Mucosa of rectum (tissue), 2 donors: ENCODE results near the gene CXCR4.
A peak's percentile ranks its signal among the peaks of the same experiment; 100 is the strongest.

Experiments used
- H3K27ac ChIP-seq, 2 donors: one replicate each; pipeline ENCODE4 v1.7.0; 2013; ENCODE audit warnings: inconsistent platforms in 2 of 2, low read depth in 2 of 2, low read length in 2 of 2
- H3K27me3 ChIP-seq, 2 donors: one replicate each; pipeline ENCODE4 v1.7.0; 2013; ENCODE audit warnings: low read length in 2 of 2; ENCODE audit not compliant: control insufficient read depth in 2 of 2, insufficient read depth in 2 of 2
- H3K36me3 ChIP-seq, 2 donors: one replicate each; pipeline ENCODE4 v1.7.0; 2013; ENCODE audit warnings: low read length in 2 of 2; ENCODE audit not compliant: control insufficient read depth in 2 of 2, insufficient read depth in 2 of 2
- H3K4me1 ChIP-seq, 2 donors: one replicate each; pipeline ENCODE4 v1.7.0; 2013; ENCODE audit warnings: low read length in 2 of 2, mild to moderate bottlenecking in 1 of 2; ENCODE audit not compliant: control insufficient read depth in 2 of 2, insufficient read depth in 2 of 2
- H3K4me3 ChIP-seq, 2 donors: one replicate each; pipeline ENCODE4 v1.7.0; 2013; ENCODE audit warnings: low read length in 2 of 2
- H3K9ac ChIP-seq, 2 donors: one replicate each; pipeline ENCODE4 v1.7.0; 2013; ENCODE audit warnings: low read length in 2 of 2, low read depth in 1 of 2, mild to moderate bottlenecking in 1 of 2
- H3K9me3 ChIP-seq, 2 donors: one replicate each; pipeline ENCODE4 v1.7.0; 2013; ENCODE audit warnings: low read length in 2 of 2; ENCODE audit not compliant: control insufficient read depth in 2 of 2
- donor health status: healthy.
- donor health status: Normal muscosa, but diverticular disease.

The CXCR4 gene

DNA sequence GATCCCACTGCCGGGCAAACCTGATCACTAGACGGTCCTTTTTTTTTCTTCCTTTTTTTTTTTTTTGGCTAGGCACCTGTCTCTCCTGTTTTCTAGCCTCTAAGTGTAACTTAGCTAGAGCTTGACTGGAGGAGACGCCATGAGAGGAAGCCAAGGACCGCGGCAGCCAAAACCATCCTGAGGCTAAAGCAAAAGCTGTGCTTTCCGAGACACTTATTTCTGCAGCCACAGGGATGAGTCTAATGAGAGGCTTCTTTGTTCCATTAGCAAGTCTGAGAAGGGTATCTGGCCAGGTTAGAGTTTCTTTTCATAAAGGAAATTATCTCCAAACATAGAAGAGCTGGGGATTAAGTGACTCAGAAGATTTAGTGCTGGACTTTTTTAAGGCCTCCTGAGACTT is 7.3 kb upstream of the CXCR4 start:
- Histone ChIP-seq H3K9me3 (no peaks in the 10 kb centered on the region), H3K4me1 (no peaks in the 10 kb centered on the region), H3K27ac (no peak overlapping the region), H3K9ac (no peak overlapping the region), H3K27me3 (peaks cover 0 to 5% of the 10 kb centered on the region in 2 donors), H3K4me3 (no peak overlapping the region), H3K36me3 (no peaks in the 10 kb centered on the region)

GRCh38 chr2:136124805-136125204 is 6.9 kb upstream of the CXCR4 start:
- no peaks in the 10 kb centered on the region for H3K9me3 ChIP-seq
- H3K4me1 ChIP-seq = no peaks in the 10 kb centered on the region
- H3K27ac ChIP-seq = no peak overlapping the region
- H3K4me3 ChIP-seq = no peak overlapping the region
- H3K9ac ChIP-seq = no peak overlapping the region
- H3K36me3 ChIP-seq = no peaks in the 10 kb centered on the region
- H3K27me3 ChIP-seq = peaks cover under 1 to 9% of the 10 kb centered on the region in 2 donors

DNA sequence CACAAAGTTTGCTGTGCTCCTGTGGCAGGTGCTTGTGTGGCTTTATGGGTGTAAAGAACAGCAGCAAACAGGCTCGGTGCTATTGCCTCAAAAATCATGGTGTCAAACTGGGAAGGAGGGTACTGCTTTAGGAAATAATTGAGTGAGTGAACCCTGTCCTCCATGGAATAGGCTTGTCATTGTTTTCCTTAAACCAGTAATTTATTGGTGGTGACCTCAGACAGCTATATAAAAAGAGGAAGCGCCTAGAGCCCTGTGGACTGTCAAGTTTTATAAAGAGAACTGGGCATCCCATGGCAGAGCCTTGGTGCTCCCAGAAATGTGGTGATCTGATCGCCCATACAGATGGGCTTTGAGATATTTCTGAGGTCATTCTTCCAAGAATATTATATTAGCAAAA is 4.7 kb upstream of the CXCR4 start:
- Histone ChIP-seq H3K9me3 (no peaks in the 10 kb centered on the region), H3K4me3 (no peak overlapping the region), H3K4me1 (peaks cover 3 to 8% of the 10 kb centered on the region in 2 donors), H3K27me3 (peaks cover 10 to 20% of the 10 kb centered on the region in 2 donors), H3K9ac (no peak overlapping the region), H3K27ac (no peak overlapping the region), H3K36me3 (no peaks in the 10 kb centered on the region)

GRCh38 chr2:136121204-136121910 is 3.4 kb upstream of the CXCR4 start:
- Histone ChIP-seq H3K27me3 (peaks cover 10 to 28% of the 10 kb centered on the region in 2 donors), H3K27ac (no peak overlapping the region), H3K9ac (no peak overlapping the region), H3K36me3 (no peaks in the 10 kb centered on the region), H3K4me1 (peaks cover 6 to 11% of the 10 kb centered on the region in 2 donors), H3K4me3 (no peak overlapping the region), H3K9me3 (no peaks in the 10 kb centered on the region)

DNA sequence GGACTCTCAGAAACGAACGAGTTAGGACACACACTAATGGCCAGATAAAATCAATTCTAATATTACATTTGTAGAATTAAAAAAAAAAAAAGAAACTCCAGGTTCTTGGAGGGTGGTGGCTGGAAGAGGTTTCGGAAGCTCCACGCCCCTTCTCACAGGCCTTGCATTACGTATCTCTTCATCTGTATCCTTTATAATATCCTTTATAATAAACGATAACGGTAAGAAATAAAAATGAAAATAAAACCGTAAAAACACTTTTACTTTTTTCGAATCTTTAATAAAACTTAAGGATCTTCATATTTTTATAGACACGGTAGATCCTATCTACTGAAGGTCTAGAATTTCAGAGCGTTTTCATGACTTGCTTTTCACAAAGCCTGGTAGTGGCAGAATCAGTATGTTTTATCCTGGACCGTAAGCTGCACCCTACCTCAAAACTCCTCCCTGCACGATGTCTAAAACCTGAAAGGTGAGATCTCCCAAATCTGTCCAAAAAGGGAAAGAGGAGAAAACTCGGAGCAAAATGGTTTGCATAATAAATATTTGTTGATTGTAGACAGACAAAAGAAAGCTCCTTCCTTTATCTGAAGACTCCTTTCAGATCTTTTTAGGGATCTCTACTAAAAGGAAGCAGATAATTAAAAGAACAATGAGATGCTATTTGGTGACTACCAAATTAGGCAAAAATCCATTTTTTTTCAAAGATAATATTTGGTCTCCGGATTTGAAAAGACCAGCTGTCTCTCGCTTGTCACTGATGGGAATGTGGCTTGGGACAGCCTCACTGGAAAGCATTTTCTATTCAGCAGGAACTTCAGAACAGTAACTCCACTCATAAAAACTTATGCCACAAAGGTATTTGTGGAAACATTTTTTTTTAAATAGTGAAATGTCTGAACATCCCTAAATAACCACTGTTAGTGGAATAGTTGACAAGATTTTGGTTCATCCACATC is 2.0 kb upstream of the CXCR4 start:
- Histone ChIP-seq H3K27ac (peak overlapping the region in 1 of 2 donors; percentile 61), H3K4me1 (peaks cover 6 to 12% of the 10 kb centered on the region in 2 donors), H3K36me3 (peaks cover 2 to 4% of the 10 kb centered on the region in 2 donors), H3K9ac (peak overlapping the region; percentile 30 to 43), H3K9me3 (no peaks in the 10 kb centered on the region), H3K4me3 (peak overlapping the region; percentile 55 to 69), H3K27me3 (peaks cover 16 to 38% of the 10 kb centered on the region in 2 donors)

DNA sequence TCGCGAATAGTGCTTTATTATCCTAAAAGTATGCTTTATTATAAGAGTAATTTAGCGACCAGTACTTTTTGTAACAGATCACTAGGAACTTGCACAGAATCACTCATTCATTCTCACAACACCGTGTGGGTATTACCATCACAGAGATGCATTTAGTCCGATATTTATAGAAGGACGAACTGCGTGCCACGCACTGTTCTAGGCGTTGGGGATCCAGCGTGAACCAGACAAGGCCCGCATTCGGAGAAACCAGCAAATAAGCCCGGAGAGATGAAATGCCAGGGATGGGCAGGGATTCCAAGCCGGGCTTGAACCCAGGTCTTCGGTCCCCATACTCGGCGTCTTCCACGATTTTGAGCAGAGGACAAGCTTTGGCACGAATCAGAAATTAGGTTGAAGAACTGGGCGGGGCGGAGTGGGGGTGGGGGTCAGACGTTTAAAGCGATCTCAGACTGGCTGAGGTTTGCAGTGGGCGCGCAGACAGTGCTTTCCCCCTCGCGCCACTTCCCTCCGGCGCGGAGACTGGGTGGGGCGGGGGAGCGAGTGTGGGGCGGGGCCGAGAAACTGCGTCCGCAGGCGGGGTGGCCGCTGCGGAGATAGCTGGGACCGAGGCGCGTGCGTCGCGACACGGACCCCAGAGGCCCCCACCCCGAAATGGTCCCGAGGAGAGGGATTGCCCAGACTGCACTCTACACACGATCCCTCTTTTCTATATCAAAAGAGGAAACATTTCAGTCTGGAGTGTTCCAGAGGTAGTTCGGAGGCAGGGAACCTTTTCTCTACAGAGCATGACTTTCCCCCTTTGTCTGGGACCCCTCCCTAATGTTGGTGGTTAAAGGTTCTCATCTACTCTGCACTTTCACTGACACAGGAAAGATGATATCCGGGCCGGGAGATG is 1.1 kb upstream of the CXCR4 start:
- Histone ChIP-seq H3K27ac (peak overlapping the region; percentile 73 to 75), H3K9me3 (no peaks in the 10 kb centered on the region), H3K4me1 (peaks cover 6 to 12% of the 10 kb centered on the region in 2 donors), H3K27me3 (peaks cover 17 to 41% of the 10 kb centered on the region in 2 donors), H3K4me3 (peak overlapping the region; percentile 58 to 73), H3K36me3 (peaks cover 4 to 7% of the 10 kb centered on the region in 2 donors), H3K9ac (peak overlapping the region; percentile 34 to 57)

DNA sequence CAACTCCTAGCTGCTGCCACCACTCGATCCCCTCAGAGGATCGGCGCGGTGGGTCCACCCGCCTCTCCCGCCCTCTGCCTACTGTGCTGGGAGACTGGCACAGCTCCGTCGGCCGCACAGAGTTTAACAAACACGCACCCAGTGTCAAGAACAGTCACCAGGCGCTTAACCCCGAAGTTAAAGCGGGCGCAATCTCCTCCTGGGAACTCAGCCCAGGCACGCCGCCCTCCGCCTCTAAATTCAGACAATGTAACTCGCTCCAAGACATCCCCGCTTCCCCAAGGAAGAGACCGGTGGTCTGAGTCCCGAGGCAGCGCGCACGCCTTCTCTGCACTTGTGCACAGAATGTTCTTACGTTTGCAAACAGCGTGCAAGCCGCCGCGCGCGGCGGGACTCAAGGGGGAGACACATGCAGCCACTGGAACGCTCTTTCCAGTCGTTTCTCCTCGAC is 533 bp downstream of the CXCR4 start:
- Histone ChIP-seq H3K9ac (peak overlapping the region; percentile 68 to 72), H3K9me3 (no peaks in the 10 kb centered on the region), H3K27ac (peak overlapping the region; percentile 74 to 83), H3K27me3 (peaks cover 17 to 41% of the 10 kb centered on the region in 2 donors), H3K4me3 (peak overlapping the region; percentile 65 to 73), H3K36me3 (peaks cover 4 to 7% of the 10 kb centered on the region in 2 donors), H3K4me1 (peaks cover 6 to 12% of the 10 kb centered on the region in 2 donors)

- H3K27me3 ChIP-seq = peaks cover 17 to 41% of the 10 kb centered on the region in 2 donors
- no peaks in the 10 kb centered on the region for H3K9me3 ChIP-seq
- peaks cover 6 to 12% of the 10 kb centered on the region in 2 donors for H3K4me1 ChIP-seq
- H3K9ac ChIP-seq = peak overlapping the region; percentile 72 to 74
- H3K27ac ChIP-seq = peak overlapping the region; percentile 74 to 83
- H3K36me3 ChIP-seq = peaks cover 4 to 7% of the 10 kb centered on the region in 2 donors
- H3K4me3 ChIP-seq = peak overlapping the region; percentile 65 to 73
Observed at GRCh38 chr2:136116813-136117390, 1.0 kb downstream of the CXCR4 start.

GRCh38 chr2:136116151-136116812 is 1.7 kb downstream of the CXCR4 start:
- Histone ChIP-seq H3K27me3 (peaks cover 17 to 37% of the 10 kb centered on the region in 2 donors), H3K27ac (peak overlapping the region; percentile 74 to 83), H3K9ac (peak overlapping the region; percentile 38 to 72), H3K4me1 (peaks cover 6 to 12% of the 10 kb centered on the region in 2 donors), H3K4me3 (peak overlapping the region; percentile 65 to 73), H3K9me3 (no peaks in the 10 kb centered on the region), H3K36me3 (peaks cover 4 to 7% of the 10 kb centered on the region in 2 donors)
